Type B pancreatic cell (in vitro differentiated cells): Measurements from ENCODE around the gene GPX1. TPM values are rescaled to one million over a fixed set of nuclear protein-coding genes. Genes with fewer than 3 reads are reported as not detected.

Source experiments
- DNase-seq: peaks from one replicate; pipeline ENCODE4 v3.0.0; 2021; ENCODE audit warnings: mixed read lengths; ENCODE audit not compliant: unreplicated experiment; ENCODE audit errors: extremely low spot score
- H3K27ac Mint-ChIP-seq: 2 replicates; pipeline ENCODE4 v1.8.0; 2021; ENCODE audit warnings: mild to moderate bottlenecking, mixed read lengths
- H3K27me3 Mint-ChIP-seq: 2 replicates; pipeline ENCODE4 v1.8.0; 2021; ENCODE audit warnings: mixed read lengths
- H3K36me3 Mint-ChIP-seq: 2 replicates; pipeline ENCODE4 v1.8.0; 2021; ENCODE audit warnings: mixed read lengths
- H3K4me1 Mint-ChIP-seq: one replicate; pipeline ENCODE4 v1.8.0; 2021; ENCODE audit warnings: mixed read lengths; ENCODE audit not compliant: unreplicated experiment
- H3K4me3 Mint-ChIP-seq: 2 replicates; pipeline ENCODE4 v1.8.0; 2021; ENCODE audit warnings: mild to moderate bottlenecking, mixed read lengths
- H3K9me3 Mint-ChIP-seq: 2 replicates; pipeline ENCODE4 v1.8.0; 2021; ENCODE audit warnings: mixed read lengths
- total RNA-seq: library from RNA; stranded (reverse); gene quantifications from 2 replicates; pipeline ENCODE4 v1.2.1, GENCODE V29; 2021; ENCODE audit warnings: low replicate concordance
- TF ChIP-seq, protein P1 (sequence below): fragments of 200-600 bp; sonication (generic); conservative IDR thresholded peaks from 2 replicates; pipeline ENCODE4 v1.5.0; 2021; ENCODE audit warnings: antibody characterized with exemption, mild to moderate bottlenecking

The GPX1 gene
- total RNA-seq, 1 donor from 2014 or later = 132 TPM

DNA sequence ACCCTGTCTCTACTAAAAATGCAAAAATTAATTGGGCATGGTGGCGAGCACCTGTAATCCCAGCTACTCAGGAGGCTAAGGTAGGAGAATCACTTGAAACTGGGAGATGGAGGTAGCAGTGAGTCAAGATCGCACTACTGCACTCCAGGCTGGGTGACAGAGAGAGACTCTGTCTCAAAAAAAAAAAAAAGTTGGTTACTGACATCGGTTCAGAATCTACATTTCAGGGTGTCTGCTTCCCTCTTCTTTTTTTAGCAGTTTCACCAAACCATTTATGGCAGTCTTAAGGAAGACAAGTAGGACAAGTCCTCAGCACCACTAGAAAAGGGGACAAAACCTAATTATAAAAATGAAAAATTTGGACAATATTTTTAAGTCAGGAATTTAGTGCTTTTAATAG, 15.0 kb downstream of the GPX1 start:
- H3K27ac Mint-ChIP-seq = no peak overlapping the region
- TF ChIP-seq, protein P1, sequence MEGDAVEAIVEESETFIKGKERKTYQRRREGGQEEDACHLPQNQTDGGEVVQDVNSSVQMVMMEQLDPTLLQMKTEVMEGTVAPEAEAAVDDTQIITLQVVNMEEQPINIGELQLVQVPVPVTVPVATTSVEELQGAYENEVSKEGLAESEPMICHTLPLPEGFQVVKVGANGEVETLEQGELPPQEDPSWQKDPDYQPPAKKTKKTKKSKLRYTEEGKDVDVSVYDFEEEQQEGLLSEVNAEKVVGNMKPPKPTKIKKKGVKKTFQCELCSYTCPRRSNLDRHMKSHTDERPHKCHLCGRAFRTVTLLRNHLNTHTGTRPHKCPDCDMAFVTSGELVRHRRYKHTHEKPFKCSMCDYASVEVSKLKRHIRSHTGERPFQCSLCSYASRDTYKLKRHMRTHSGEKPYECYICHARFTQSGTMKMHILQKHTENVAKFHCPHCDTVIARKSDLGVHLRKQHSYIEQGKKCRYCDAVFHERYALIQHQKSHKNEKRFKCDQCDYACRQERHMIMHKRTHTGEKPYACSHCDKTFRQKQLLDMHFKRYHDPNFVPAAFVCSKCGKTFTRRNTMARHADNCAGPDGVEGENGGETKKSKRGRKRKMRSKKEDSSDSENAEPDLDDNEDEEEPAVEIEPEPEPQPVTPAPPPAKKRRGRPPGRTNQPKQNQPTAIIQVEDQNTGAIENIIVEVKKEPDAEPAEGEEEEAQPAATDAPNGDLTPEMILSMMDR = no peak
- peaks cover 19% of the 10 kb centered on the region for H3K4me1 Mint-ChIP-seq
- H3K9me3 Mint-ChIP-seq = no peaks in the 10 kb centered on the region
- no peak overlapping the region for H3K4me3 Mint-ChIP-seq
- DNase-seq = no peak
- peaks cover under 1% of the 10 kb centered on the region for H3K36me3 Mint-ChIP-seq
- no peaks in the 10 kb centered on the region for H3K27me3 Mint-ChIP-seq

DNA sequence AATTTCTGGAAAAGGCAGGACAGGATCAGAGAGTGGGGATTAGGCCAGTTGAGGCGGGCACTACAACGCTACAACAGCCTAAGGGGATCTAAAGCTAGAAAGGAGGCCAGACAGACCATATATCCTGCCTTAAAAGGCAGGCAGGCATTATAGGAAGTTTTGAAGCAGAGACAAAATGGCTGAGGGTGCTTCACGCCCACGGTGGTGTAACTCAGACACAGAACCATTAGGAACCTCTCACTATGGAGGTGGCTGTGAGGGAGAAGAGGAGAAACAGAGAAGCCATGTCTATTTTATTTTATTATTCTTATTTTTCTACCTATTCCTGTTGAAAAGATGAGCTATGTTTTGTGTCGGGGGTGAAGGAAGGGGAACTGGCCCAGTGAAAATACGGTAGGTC, 16.2 kb downstream of the GPX1 start:
- DNase-seq = no peak
- H3K27me3 Mint-ChIP-seq = no peaks in the 10 kb centered on the region
- H3K9me3 Mint-ChIP-seq = no peaks in the 10 kb centered on the region
- peaks cover 3% of the 10 kb centered on the region for H3K36me3 Mint-ChIP-seq
- H3K4me3 Mint-ChIP-seq = no peak overlapping the region
- no peak overlapping the region for H3K27ac Mint-ChIP-seq
- TF ChIP-seq, protein P1 = no peak
- peaks cover 21% of the 10 kb centered on the region for H3K4me1 Mint-ChIP-seq

DNA sequence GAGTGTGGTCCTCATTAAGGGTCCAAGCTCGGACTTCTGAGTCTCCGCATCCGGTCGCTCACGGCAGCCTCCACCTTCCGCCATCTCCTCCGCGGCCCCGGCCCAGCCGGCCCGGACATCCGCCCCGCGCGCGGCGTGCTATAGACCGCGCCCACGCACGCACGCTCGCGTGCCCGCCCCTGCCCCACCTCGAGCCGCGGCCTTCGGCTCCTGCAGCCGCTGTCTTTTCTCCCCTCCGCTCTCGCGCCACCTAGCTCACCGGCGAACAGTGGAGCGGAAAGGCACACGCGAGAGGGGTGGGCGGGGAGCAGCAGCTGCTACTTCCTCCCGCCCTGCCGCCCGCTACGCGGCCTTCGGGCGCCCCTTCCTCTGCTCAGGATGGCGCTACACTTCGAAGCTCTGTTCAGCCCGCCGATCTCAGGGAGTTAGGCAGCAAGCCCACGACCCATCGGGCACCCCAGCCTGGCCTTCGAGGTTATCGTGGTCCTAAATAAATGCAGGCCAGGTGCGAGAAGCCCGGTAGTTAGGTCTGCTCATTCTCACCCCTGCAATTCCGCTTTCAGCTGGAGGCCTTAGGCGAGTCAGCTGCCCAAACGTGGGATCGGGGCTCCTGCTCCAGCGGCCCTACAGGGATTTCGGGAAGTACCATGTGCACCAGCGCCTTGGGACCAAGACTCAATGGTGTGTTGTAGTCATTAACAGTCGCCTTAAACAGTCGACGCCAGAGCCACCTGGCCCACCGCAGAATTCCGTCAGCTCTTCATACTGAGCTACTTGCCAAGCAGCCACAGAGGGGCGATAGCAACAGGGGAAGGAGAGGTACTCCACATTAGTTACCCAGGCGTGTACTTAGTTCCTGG, 18.0 kb downstream of the GPX1 start, which contains the start of gene USP4:
Gene USP4, minus strand, starts transcription at position 113 of the 860 bp plus-strand sequence. Its CDS starts 29 bp downstream, at position 84.
- TF ChIP-seq, protein P1 = peak; percentile 46
- Mint-ChIP-seq H3K36me3 (peaks cover 6% of the 10 kb centered on the region), H3K27me3 (no peaks in the 10 kb centered on the region), H3K27ac (peak within 1 kb of the TSS; percentile 95), H3K9me3 (no peaks in the 10 kb centered on the region), H3K4me3 (peak within 1 kb of the TSS; percentile 97), H3K4me1 (peaks cover 21% of the 10 kb centered on the region)
- DNase-seq = peak; percentile 94

DNA sequence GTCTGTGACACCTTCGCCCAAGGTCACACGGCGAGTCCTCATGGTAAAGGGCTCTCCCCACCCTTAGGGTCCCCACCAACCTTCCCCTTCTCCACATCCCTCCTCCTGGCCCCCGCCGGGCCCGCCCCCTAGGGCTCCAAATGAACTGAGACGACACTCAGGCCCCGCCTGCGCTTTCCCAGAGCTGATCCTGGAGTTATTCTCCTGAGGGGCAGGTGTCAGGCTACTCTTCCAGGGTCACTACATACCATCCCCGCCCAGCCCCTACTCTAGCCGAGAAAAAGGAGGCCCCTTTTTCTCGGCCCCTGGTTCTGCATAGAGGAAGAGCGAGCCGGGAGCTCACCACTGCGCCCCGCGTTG, 18.6 kb downstream of the GPX1 start:
- peaks cover 8% of the 10 kb centered on the region for H3K36me3 Mint-ChIP-seq
- H3K4me1 Mint-ChIP-seq = peaks cover 21% of the 10 kb centered on the region
- H3K27ac Mint-ChIP-seq = peak overlapping the region; percentile 95
- peak overlapping the region; percentile 97 for H3K4me3 Mint-ChIP-seq
- TF ChIP-seq, protein P1 = no peak
- H3K27me3 Mint-ChIP-seq = no peaks in the 10 kb centered on the region
- DNase-seq = no peak
- no peaks in the 10 kb centered on the region for H3K9me3 Mint-ChIP-seq

DNA sequence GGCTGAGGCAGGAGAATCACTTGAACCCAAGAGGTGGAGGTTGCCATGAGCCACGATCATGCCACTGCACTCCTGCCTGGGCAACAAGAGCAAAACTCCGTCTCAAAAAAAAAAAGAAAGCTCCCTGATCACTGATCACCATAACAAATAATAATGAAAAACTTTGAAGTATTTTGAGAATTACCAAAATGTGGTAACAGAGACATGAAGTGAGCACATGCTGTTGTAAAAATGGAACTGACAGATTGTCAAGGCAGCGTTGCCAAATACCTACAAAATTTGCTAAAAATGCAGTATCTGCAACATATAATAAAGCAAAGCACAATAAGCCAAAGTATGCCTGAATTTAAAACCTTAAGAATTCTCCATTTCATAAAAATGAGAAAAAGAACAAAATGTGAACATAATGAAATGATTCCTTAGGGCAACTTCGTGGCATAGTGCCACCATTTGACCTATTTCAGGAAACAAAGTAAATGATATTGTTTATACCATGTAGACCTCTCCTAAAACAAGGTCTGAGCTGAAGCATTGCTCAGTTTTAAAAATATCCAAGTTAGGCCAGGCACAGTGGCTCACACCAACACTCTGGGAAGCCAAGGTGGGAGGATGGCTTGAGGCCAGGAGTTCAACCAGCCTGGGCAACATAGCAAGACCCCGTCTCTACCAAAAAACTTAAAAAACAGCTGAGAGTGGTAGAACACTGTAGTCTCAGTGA, 24.1 kb downstream of the GPX1 start:
- H3K27me3 Mint-ChIP-seq = no peaks in the 10 kb centered on the region
- H3K4me3 Mint-ChIP-seq = no peak overlapping the region
- H3K27ac Mint-ChIP-seq = no peak overlapping the region
- H3K36me3 Mint-ChIP-seq = peaks cover 20% of the 10 kb centered on the region
- no peak for DNase-seq
- peaks cover 7% of the 10 kb centered on the region for H3K4me1 Mint-ChIP-seq
- TF ChIP-seq, protein P1 = no peak
- no peaks in the 10 kb centered on the region for H3K9me3 Mint-ChIP-seq
